ENCODE data around the gene ACSL6. TPM values are rescaled to one million over a fixed set of nuclear protein-coding genes. Genes with fewer than 3 reads are reported as not detected.

Gene ACSL6
- polyA plus RNA-seq, 1 experiment, result not detected

DNA sequence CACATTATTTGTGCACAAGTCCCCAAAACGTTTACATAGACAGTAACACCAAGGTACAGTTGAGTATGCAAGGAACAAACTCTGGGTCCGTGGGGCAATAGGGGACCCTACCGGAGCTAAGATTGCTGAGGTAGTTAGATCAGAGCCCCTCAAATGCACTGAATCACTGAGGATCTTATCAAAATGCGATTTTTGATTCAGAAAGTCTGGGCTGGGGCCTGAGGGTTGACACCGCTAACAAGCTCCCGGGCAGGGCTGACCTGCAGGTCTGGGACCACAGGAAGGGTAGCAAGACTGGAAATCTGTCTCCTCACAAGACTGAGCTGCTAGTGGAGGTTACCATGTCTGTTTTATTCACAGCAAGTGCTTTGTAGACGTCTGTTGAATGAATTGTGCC is 47.2 kb upstream of the ACSL6 start:
- TF ChIP-seq, protein P1, sequence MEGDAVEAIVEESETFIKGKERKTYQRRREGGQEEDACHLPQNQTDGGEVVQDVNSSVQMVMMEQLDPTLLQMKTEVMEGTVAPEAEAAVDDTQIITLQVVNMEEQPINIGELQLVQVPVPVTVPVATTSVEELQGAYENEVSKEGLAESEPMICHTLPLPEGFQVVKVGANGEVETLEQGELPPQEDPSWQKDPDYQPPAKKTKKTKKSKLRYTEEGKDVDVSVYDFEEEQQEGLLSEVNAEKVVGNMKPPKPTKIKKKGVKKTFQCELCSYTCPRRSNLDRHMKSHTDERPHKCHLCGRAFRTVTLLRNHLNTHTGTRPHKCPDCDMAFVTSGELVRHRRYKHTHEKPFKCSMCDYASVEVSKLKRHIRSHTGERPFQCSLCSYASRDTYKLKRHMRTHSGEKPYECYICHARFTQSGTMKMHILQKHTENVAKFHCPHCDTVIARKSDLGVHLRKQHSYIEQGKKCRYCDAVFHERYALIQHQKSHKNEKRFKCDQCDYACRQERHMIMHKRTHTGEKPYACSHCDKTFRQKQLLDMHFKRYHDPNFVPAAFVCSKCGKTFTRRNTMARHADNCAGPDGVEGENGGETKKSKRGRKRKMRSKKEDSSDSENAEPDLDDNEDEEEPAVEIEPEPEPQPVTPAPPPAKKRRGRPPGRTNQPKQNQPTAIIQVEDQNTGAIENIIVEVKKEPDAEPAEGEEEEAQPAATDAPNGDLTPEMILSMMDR (IDR thresholded peaks at IDR 0.05; ENCODE audit: insufficient read depth, low read depth, low read length), result no peak
- ChIA-PET CTCF (interaction anchor here (0.8 kb wide), 1 partner anchor 78 kb away, joined by 4 read pairs; no protein-coding TSS in a partner anchor), POLR2A (no interaction called here)
- no peak for DNase-seq (ENCODE audit: low read depth)
- Histone ChIP-seq H3K4me3 (ENCODE audit: low read depth, low read length) (no peak overlapping the region), H3K36me3 (ENCODE audit: control insufficient read depth, insufficient read depth, low read length) (no peaks in the 10 kb centered on the region), H3K27me3 (ENCODE audit: control insufficient read depth, insufficient read depth, low read length) (peaks cover 4% of the 10 kb centered on the region; the same call in 1 of the 2 replicates)

DNA sequence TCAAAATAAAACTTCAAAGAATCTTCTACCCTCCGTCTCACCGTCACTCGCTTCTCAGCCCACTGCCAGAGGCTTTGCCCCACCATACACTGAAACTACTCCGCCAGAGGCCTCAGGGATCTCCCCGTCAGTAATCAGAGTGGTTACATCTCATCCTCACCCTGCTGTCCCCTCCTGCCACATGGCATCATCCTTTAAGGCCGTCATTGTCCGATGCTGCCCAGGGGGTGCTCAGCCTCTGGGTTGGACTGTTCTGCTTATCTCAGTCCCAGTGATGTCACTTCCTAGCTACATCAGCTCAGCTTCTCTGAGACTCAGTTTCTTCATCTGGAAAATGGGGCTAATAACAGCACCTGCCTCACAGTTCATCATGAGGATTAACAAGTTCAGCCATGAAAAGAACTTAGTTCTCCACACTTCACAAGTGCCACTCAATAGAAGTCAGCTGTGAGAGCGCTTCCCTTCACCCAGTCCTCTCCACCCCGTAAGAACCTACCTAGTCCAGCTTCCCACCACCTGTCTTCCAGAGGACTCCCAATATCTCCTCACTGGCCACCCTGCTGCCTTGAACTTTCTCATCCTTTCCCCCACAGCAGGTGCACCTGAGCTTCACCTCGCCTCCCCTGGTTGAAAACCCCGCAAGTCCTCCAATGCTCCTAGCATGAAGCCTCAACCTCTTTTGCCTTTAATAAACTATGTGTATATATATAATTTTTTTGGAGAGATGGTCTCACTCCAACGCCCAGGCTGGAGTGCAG is 46.2 kb upstream of the ACSL6 start:
- TF ChIP-seq, protein P1 (IDR thresholded peaks at IDR 0.05; ENCODE audit: insufficient read depth, low read depth, low read length), result no peak
- H3K36me3 ChIP-seq (ENCODE audit: control insufficient read depth, insufficient read depth, low read length), result no peaks in the 10 kb centered on the region
- POLR2A ChIA-PET, result no interaction called here
- peaks cover 4% of the 10 kb centered on the region; the same call in 1 of the 2 replicates for H3K27me3 ChIP-seq (ENCODE audit: control insufficient read depth, insufficient read depth, low read length)
- no peak overlapping the region for H3K4me3 ChIP-seq (ENCODE audit: low read depth, low read length)
- DNase-seq (ENCODE audit: low read depth), result no peak
- CTCF ChIA-PET, result interaction anchor here (0.7 kb wide), 1 partner anchor 56 kb away, joined by 3 read pairs; no protein-coding TSS in a partner anchor

DNA sequence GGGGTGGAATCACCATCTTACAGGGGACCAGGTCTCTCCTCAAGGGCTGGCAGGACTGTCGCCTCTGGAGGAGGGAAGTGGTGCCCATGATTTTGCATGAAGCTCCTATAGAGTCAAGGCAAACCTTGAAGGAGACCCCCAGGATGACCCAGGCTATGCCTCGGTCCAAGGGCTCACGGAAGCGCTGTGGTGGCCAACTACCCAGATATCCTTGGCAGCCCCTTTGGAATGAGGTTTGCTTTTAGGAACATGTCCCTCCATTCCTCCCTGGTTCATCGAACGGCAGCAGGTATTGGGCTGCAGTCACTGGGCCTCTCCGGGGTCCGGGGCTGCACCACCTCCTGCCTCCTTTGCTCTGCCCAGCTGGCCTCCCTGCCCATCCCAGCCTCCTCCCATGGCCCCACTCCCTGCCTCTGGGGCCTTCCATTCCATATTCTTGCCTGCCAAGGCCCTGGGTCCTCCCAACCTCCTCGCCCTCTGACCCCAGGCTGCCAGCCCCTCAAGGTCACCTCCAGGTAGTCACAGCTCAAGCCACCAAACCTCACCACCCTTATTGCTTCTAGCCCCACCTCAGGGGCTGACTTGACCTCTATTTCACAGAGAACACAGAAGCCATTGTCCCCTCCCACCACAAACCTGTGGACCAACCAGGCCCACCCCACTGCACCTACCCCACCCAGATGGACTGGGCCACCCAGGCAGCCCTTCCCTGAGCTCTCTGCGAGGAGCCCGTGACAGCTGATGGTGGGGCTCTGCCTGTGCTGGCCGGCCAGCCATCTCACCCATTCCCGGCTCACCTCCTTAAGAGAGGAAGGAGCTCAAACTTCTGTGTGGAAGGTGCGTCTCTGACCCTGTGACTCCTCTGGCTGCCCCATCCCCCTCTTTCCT is 45.4 kb upstream of the ACSL6 start:
- DNase-seq (ENCODE audit: low read depth), result no peak
- TF ChIP-seq, protein P1 (IDR thresholded peaks at IDR 0.05; ENCODE audit: insufficient read depth, low read depth, low read length), result no peak
- no peaks in the 10 kb centered on the region for H3K36me3 ChIP-seq (ENCODE audit: control insufficient read depth, insufficient read depth, low read length)
- ChIA-PET CTCF (interaction anchor here (0.5 to 0.7 kb wide), 2 partner anchors 55 to 468 kb away, joined by 3 read pairs; no protein-coding TSS in a partner anchor), POLR2A (no interaction called here)
- H3K4me3 ChIP-seq (ENCODE audit: low read depth, low read length), result no peak overlapping the region
- peaks cover 4% of the 10 kb centered on the region; the same call in 1 of the 2 replicates for H3K27me3 ChIP-seq (ENCODE audit: control insufficient read depth, insufficient read depth, low read length)

DNA sequence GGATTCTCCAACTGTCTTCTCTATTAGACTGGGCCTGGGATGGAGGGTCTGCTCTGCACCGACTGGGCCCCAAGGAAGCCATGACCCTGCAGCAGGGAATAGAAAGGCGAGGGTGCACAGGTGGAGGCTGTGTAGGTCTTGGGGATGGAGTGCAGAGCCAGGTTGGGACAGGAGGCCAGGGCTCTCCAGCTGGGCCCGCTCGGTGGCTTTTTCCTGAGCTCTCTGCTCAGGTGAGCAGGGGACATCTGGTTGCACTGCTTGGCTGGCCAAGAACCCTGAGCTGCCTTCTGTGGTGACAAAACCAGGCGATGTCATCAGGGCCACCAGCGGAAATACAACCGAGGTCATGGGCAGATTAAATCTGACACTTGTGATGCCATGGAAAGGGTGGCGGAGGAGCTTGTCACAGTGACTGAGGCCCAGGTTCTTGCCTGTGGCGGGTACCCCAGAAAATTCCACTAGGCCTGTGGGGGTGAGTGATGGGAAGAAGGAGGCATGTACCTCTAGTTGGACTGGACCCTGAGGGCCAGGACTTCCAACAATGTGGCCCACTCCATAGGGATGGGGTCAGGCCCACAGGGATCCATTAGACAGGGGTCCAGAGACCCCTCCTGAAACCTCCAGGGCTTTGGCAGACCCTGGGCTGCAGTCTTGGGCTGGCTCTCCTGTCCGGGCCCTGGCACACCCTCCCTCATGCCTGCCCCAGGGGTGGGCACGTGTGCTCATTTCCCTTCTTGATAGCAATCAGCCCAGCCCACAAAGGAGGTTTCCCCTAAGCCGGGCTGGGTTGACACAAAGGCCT is 44.6 kb upstream of the ACSL6 start:
- Histone ChIP-seq H3K4me3 (ENCODE audit: low read depth, low read length) (no peak overlapping the region), H3K27me3 (ENCODE audit: control insufficient read depth, insufficient read depth, low read length) (peaks cover 5% of the 10 kb centered on the region), H3K36me3 (ENCODE audit: control insufficient read depth, insufficient read depth, low read length) (no peaks in the 10 kb centered on the region)
- POLR2A ChIA-PET, result no interaction called here
- CTCF ChIA-PET, result interaction anchor here (4.1 kb wide), 1 partner anchor 8 kb away, joined by 29 read pairs; no protein-coding TSS in a partner anchor
- TF ChIP-seq, protein P1 (IDR thresholded peaks at IDR 0.05; ENCODE audit: insufficient read depth, low read depth, low read length), result no peak
- no peak for DNase-seq (ENCODE audit: low read depth)

All from BJ (cell line).